Measurements from ENCODE around the gene MLLT10. TPM values are rescaled to one million over a fixed set of nuclear protein-coding genes. Genes with fewer than 3 reads are reported as not detected.

The MLLT10 gene
- total and polyA plus RNA-seq, 2 of the 8 experiments (the other 6 are each of a cell fraction or from before 2014, with no cell fraction given) = 53.1 to 62.1 TPM

DNA sequence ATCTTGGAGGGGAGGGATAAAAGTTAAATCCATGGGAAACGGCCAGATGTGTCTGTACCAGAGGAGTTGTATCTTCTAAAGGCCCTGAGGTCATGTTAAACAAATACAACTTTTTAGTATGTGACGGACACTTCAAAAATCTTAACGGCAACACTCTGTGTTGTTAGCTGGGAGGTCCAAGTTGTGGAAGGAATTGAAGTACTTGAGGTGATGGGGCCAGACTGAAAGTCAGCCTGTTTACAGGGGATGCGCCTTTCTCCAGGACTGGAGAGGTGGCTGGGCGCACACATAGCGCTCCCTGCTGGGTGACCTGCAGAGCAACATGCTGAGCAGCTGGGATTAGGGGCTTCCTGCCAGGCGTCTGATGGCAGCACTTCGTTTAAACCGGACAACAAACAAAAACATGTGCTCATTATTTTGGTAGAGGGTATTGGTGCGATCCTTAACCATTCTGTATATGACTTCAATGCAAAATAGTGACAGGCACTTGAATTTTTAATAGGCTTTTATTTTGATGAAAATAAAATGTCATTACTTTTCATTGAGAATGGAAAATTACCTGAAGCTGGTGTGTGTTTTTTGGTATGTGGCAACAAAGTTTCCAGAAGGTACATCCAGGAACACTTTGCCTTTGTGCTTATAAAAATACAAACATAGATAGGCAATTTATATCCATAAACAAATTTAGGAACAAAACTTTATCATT, 198.2 kb downstream of the MLLT10 start (continued):
- TF ChIP-seq, protein P1, sequence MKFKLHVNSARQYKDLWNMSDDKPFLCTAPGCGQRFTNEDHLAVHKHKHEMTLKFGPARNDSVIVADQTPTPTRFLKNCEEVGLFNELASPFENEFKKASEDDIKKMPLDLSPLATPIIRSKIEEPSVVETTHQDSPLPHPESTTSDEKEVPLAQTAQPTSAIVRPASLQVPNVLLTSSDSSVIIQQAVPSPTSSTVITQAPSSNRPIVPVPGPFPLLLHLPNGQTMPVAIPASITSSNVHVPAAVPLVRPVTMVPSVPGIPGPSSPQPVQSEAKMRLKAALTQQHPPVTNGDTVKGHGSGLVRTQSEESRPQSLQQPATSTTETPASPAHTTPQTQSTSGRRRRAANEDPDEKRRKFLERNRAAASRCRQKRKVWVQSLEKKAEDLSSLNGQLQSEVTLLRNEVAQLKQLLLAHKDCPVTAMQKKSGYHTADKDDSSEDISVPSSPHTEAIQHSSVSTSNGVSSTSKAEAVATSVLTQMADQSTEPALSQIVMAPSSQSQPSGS (IDR thresholded peaks at IDR 0.05; ENCODE audit: low read length) = 0 out of 2 replicates have a peak, but pooled peaks have one; percentile 30
- TF ChIP-seq, protein P2, sequence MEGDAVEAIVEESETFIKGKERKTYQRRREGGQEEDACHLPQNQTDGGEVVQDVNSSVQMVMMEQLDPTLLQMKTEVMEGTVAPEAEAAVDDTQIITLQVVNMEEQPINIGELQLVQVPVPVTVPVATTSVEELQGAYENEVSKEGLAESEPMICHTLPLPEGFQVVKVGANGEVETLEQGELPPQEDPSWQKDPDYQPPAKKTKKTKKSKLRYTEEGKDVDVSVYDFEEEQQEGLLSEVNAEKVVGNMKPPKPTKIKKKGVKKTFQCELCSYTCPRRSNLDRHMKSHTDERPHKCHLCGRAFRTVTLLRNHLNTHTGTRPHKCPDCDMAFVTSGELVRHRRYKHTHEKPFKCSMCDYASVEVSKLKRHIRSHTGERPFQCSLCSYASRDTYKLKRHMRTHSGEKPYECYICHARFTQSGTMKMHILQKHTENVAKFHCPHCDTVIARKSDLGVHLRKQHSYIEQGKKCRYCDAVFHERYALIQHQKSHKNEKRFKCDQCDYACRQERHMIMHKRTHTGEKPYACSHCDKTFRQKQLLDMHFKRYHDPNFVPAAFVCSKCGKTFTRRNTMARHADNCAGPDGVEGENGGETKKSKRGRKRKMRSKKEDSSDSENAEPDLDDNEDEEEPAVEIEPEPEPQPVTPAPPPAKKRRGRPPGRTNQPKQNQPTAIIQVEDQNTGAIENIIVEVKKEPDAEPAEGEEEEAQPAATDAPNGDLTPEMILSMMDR (IDR thresholded peaks at IDR 0.05; ENCODE audit: control extremely low read depth in 1 of 3, insufficient read depth in 1 of 3, low read depth in 1 of 3, low read length in 3 of 3) = peak; percentile 75 to 96 (median 96)
- peak; percentile 52; the same call in 1 of the 2 replicates for TF ChIP-seq TBP (IDR thresholded peaks at IDR 0.05; ENCODE audit: low read depth, low read length)
- TF ChIP-seq TCF12 (IDR thresholded peaks at IDR 0.05; ENCODE audit: low read depth, low read length) = 0 out of 2 replicates have a peak, but pooled peaks have one; percentile 48
